MCF 10A (cell line): ENCODE data around the gene ATXN7L1. TPM values are rescaled to one million over a fixed set of nuclear protein-coding genes. Genes with fewer than 3 reads are reported as not detected.

Experiments used
- BruUV-seq: library from RNA; stranded (reverse); fragments of 400-500 nt; replicated peaks from 2 replicates; lab custom pipeline; 2021; lab: Mats Ljungman, UMichigan
- CTCF ChIA-PET: fragments of 300-600 bp; sonication (Branson Sonifier 250); formaldehyde crosslinking; extraction: SDS; loops from one replicate; lab custom pipeline; 2021; ENCODE audit warnings: antibody characterized with exemption, inconsistent platforms; lab: Yijun Ruan, JAX
- POLR2A ChIA-PET: fragments of 300-600, 350-650 bp; sonication (Branson Sonifier 250); formaldehyde crosslinking; extraction: SDS; loops from one replicate; lab custom pipeline; 2020; ENCODE audit warnings: antibody characterized with exemption, inconsistent platforms; lab: Yijun Ruan, JAX
- DNase-seq: peaks from one replicate; pipeline ENCODE4 v3.0.0-alpha.2; 2018; ENCODE audit not compliant: unreplicated experiment
- H3K27ac Mint-ChIP-seq: one replicate; pipeline ENCODE4 v1.8.0; 2022; ENCODE audit warnings: mild to moderate bottlenecking, low read depth, mixed read lengths; ENCODE audit not compliant: unreplicated experiment
- H3K27me3 Mint-ChIP-seq: one replicate; pipeline ENCODE4 v1.8.0; 2022; ENCODE audit warnings: mixed read lengths; ENCODE audit not compliant: insufficient read depth, unreplicated experiment
- H3K36me3 Mint-ChIP-seq: one replicate; pipeline ENCODE4 v1.8.0; 2022; ENCODE audit warnings: mild to moderate bottlenecking, moderate library complexity, mixed read lengths; ENCODE audit not compliant: insufficient read depth, unreplicated experiment
- H3K4me1 Mint-ChIP-seq: one replicate; pipeline ENCODE4 v1.8.0; 2022; ENCODE audit warnings: mixed read lengths; ENCODE audit not compliant: insufficient read depth, unreplicated experiment
- H3K4me3 Mint-ChIP-seq: one replicate; pipeline ENCODE4 v1.8.0; 2022; ENCODE audit warnings: mild to moderate bottlenecking, moderate library complexity, mixed read lengths; ENCODE audit not compliant: unreplicated experiment
- H3K9me3 Mint-ChIP-seq: one replicate; pipeline ENCODE4 v1.8.0; 2022; ENCODE audit warnings: mixed read lengths; ENCODE audit not compliant: unreplicated experiment
- intact Hi-C: fragments of 100-400 bp; cut with micrococcal nuclease; formaldehyde crosslinking; loops from 2 replicates; pipeline ENCODE4 v1.14.1; 2022
- total RNA-seq: library from RNA; stranded (reverse); gene quantifications from 2 replicates; pipeline ENCODE4 v1.2.3, GENCODE V29; 2022
- TF ChIP-seq, protein P1 (sequence below): fragments of 200-600 bp; IDR thresholded peaks from one replicate; pipeline ENCODE4 v1.8.0; 2022; ENCODE audit warnings: antibody characterized with exemption, mild to moderate bottlenecking; ENCODE audit not compliant: unreplicated experiment

The ATXN7L1 gene
- total RNA-seq, 1 experiment from 2014 or later, result 10.0 TPM

- ChIA-PET POLR2A (no interaction called here), CTCF (interaction anchor here (1.1 to 1.2 kb wide), 2 partner anchors 9 to 24 kb away, joined by 3 to 4 read pairs; no protein-coding TSS in a partner anchor)
- intact Hi-C loops, result no loop called here
- TF ChIP-seq, protein P1, sequence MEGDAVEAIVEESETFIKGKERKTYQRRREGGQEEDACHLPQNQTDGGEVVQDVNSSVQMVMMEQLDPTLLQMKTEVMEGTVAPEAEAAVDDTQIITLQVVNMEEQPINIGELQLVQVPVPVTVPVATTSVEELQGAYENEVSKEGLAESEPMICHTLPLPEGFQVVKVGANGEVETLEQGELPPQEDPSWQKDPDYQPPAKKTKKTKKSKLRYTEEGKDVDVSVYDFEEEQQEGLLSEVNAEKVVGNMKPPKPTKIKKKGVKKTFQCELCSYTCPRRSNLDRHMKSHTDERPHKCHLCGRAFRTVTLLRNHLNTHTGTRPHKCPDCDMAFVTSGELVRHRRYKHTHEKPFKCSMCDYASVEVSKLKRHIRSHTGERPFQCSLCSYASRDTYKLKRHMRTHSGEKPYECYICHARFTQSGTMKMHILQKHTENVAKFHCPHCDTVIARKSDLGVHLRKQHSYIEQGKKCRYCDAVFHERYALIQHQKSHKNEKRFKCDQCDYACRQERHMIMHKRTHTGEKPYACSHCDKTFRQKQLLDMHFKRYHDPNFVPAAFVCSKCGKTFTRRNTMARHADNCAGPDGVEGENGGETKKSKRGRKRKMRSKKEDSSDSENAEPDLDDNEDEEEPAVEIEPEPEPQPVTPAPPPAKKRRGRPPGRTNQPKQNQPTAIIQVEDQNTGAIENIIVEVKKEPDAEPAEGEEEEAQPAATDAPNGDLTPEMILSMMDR, result no peak
- Mint-ChIP-seq H3K9me3 (peaks cover 8% of the 10 kb centered on the region), H3K27ac (no peak overlapping the region), H3K4me1 (no peaks in the 10 kb centered on the region), H3K4me3 (no peak overlapping the region), H3K27me3 (no peaks in the 10 kb centered on the region), H3K36me3 (peaks cover 7% of the 10 kb centered on the region)
- DNase-seq, result no peak
- no TSS peak for BruUV-seq
Observed at GRCh38 chr7:105910172-105910571, 33.8 kb upstream of the ATXN7L1 start.

GRCh38 chr7:105909742-105910141 is 33.3 kb upstream of the ATXN7L1 start:
- H3K27ac Mint-ChIP-seq, result no peak overlapping the region
- no peaks in the 10 kb centered on the region for H3K27me3 Mint-ChIP-seq
- CTCF ChIA-PET, result interaction anchor here (1.1 to 1.2 kb wide), 2 partner anchors 9 to 24 kb away, joined by 3 to 4 read pairs; no protein-coding TSS in a partner anchor
- H3K4me3 Mint-ChIP-seq, result no peak overlapping the region
- TF ChIP-seq, protein P1, result no peak
- H3K36me3 Mint-ChIP-seq, result peaks cover 7% of the 10 kb centered on the region
- no peak for DNase-seq
- BruUV-seq, result no TSS peak
- peaks cover 8% of the 10 kb centered on the region for H3K9me3 Mint-ChIP-seq
- no peaks in the 10 kb centered on the region for H3K4me1 Mint-ChIP-seq
- intact Hi-C loops, result no loop called here
- POLR2A ChIA-PET, result interaction anchor here (0.9 kb wide), 1 partner anchor 156 kb away, joined by 4 read pairs; no protein-coding TSS in a partner anchor

- TF ChIP-seq, protein P1, result no peak
- Mint-ChIP-seq H3K9me3 (peaks cover 8% of the 10 kb centered on the region), H3K4me3 (no peak overlapping the region), H3K27ac (no peak overlapping the region), H3K36me3 (peaks cover 7% of the 10 kb centered on the region), H3K27me3 (no peaks in the 10 kb centered on the region), H3K4me1 (no peaks in the 10 kb centered on the region)
- no TSS peak for BruUV-seq
- ChIA-PET CTCF (no interaction called here), POLR2A (interaction anchor here (0.7 kb wide), 1 partner anchor 353 kb away, joined by 3 read pairs; no protein-coding TSS in a partner anchor)
- DNase-seq, result no peak
- intact Hi-C loops, result no loop called here
Observed at GRCh38 chr7:105907129-105907846, 30.9 kb upstream of the ATXN7L1 start.

DNA sequence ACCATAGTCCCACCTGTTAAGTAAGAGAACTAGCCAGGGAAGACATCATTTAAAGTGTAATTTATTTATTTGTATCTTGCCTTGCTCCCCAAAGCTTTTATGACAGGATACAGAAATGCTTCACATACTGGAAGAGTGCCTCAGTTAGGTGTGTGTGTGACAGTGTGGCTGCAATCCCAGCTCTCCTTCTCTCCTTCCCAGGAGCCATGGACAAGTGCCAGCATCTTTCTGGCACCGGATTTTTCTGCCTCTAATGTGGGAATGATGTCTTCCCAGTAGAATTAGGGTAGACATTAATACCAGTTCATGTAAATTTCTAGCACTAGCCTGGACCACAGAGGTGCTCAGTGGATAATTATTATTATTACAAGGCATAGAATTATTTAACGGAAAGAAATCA is 30.3 kb upstream of the ATXN7L1 start:
- no peaks in the 10 kb centered on the region for H3K27me3 Mint-ChIP-seq
- no peak overlapping the region for H3K4me3 Mint-ChIP-seq
- peaks cover 8% of the 10 kb centered on the region for H3K9me3 Mint-ChIP-seq
- BruUV-seq, result no TSS peak
- no peak overlapping the region for H3K27ac Mint-ChIP-seq
- TF ChIP-seq, protein P1, result no peak
- peaks cover 7% of the 10 kb centered on the region for H3K36me3 Mint-ChIP-seq
- ChIA-PET CTCF (no interaction called here), POLR2A (interaction anchor here (0.7 kb wide), 1 partner anchor 352 kb away, joined by 3 read pairs; no protein-coding TSS in a partner anchor)
- intact Hi-C loops, result no loop called here
- DNase-seq, result peak; percentile 8
- H3K4me1 Mint-ChIP-seq, result no peaks in the 10 kb centered on the region
